ENCODE data around the gene FAM180A. TPM values are rescaled to one million over a fixed set of nuclear protein-coding genes. Genes with fewer than 3 reads are reported as not detected.

FAM180A gene
- total RNA-seq, 1 donor from 2014 or later = not detected

GRCh38 chr7:135684699-135685098 lies 63.9 kb downstream of the FAM180A start:
- no peak for DNase-seq (ENCODE audit: low read depth, low spot score)

DNA sequence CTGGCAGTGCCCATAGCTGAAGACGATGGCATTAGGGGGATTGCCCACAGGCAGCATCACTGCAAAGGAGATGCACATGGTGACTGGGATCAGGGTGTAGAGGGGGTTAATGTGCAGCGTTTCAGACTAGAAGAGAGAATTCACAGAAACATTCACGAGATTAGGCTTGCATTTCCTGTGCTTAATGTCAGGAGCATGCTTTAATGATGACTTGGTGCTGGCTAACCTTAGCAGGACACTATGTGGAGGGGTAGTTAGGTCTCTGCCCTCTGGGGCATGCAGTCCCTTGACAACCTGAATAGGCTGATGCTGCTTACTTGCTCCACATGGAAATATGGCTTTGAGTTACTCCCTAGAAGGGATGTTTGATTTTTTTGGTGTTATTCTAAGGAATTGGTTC lies 64.5 kb downstream of the FAM180A start:
- DNase-seq (ENCODE audit: low read depth, low spot score) = no peak

DNA sequence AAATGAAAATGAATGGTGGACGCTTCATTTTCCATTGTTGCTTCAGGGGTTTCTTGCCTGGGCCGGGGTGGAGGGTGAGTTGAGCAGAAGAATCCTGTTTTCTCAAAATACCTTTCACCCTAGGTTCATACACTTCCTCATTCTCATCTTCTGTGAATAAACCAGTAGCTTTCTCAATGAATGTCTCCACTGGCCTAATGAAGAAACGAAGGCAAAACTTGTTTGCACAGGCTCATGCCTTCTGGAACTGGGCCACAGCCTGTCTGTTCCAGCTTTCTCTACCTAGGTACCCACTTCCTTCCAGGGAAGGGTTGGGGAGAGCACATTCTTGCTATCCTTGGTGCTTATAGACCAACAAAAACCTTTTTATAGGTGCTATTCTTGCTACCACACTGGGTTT lies 65.0 kb downstream of the FAM180A start:
- DNase-seq (ENCODE audit: low read depth, low spot score) = no peak

DNA sequence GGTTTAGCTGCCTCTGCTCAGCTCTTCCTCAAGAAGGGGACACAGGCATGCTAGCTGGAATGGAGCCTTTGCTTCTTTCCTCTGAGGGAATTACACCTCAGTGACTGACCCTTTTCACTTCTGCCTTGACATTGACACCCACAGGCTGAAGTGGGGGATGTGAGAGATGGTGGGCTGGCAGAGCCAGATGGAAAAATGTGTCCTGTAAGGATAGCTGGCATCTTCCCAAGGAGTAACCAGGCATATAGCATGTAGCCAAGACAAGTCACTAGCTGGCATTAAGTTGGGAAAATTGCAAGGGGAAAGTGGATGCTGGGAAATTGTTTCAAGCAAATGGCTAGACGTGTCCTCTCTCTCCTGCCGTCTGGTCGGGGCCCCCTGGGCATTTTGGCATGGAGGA lies 66.4 kb downstream of the FAM180A start:
- no peak for DNase-seq (ENCODE audit: low read depth, low spot score)

DNA sequence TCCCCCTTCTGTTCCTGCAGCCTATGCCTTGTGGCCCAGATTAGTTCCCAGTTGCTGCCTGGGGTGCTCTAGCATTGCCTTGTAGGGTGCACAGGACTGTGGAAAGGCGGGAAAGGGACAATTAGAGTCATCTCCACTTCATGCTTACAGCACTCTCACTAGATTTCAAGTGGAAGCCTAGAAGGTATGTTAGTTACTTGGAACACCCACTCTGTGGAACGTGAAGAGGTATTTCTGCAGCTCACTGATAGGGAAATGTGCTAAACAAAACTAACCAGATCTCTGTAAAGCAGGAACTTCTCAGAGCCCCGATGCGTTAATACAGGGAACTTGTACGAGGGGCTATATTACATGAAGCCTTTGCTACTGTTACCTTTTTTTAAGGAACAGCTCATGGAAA lies 66.9 kb downstream of the FAM180A start:
- DNase-seq (ENCODE audit: low read depth, low spot score) = no peak

Other genes with a start within 250 kb of the FAM180A start
- gene CNOT4, start 238.7 kb downstream of the FAM180A start, total RNA-seq = 9.6 and 11.4 TPM in 2 replicates
- gene NUP205, start 190.9 kb downstream of the FAM180A start, total RNA-seq = 78.0 and 91.2 TPM in 2 replicates
- 6.6 and 8.0 TPM in 2 replicates for gene STMP1, start 86.3 kb downstream of the FAM180A start, total RNA-seq
- not detected in 2 replicates for gene SLC13A4, start 20.6 kb downstream of the FAM180A start, total RNA-seq
- 153 and 159 TPM in 2 replicates for gene MTPN, start 228.5 kb upstream of the FAM180A start, total RNA-seq

Data from pulmonary artery endothelial cell (primary cell).